Measurements from ENCODE around the gene RBM43.

GRCh38 chr2:151305129-151305691, 43.5 kb upstream of the RBM43 start:
- TF ChIP-seq CTCF (IDR thresholded peaks at IDR 0.05): no peak
- no peak for TF ChIP-seq POLR2A (IDR thresholded peaks at IDR 0.05)
